Thyroid gland (tissue), 4 donors: ENCODE measurements around the gene WNK1. TPM values are rescaled to one million over a fixed set of nuclear protein-coding genes. Genes with fewer than 3 reads are reported as not detected.

Experiments
- DNase-seq, 2 donors: peaks; one replicate each; pipeline ENCODE4 v3.0.0-alpha.2; 2019
- H3K27ac ChIP-seq, 3 donors: fragments of 200-600 bp; sonication (generic); 1 replicate in 2 of 3; 2 replicates in 1 of 3; pipeline ENCODE4 v1.5.1; 2016 to 2019; ENCODE audit warnings: mild to moderate bottlenecking in 1 of 3, moderate library complexity in 1 of 3
- H3K27me3 ChIP-seq: fragments of 200-600 bp; sonication (generic); one replicate; pipeline ENCODE4 v1.5.1; 2019
- H3K36me3 ChIP-seq, 2 donors: fragments of 200-600 bp; sonication (generic); one replicate each; pipeline ENCODE4 v1.5.1; 2016 to 2019
- H3K4me1 ChIP-seq, 2 donors: fragments of 200-600 bp; sonication (generic); one replicate each; pipeline ENCODE4 v1.5.1; 2017 to 2019
- H3K4me3 ChIP-seq, 3 donors: fragments of 200-600 bp; sonication (generic); replicated peaks in 1 of 3; 1 replicate in 2 of 3; 2 replicates in 1 of 3; pipeline ENCODE4 v1.5.1; 2016; ENCODE audit warnings: mild to moderate bottlenecking in 1 of 3
- H3K9me3 ChIP-seq: fragments of 200-600 bp; sonication (generic); one replicate; pipeline ENCODE4 v1.5.1; 2017
- CTCF ChIP-seq, 6 experiments: fragments of 200-600 bp in 3 of 6; fragments of 450-650 bp in 3 of 6; sonication (generic) in 3 of 6; IDR thresholded peaks; one replicate each; pipeline ENCODE4 v1.5.1; 2016 to 2019; ENCODE audit warnings: antibody characterized with exemption in 6 of 6, mild to moderate bottlenecking in 2 of 6, inconsistent platforms in 1 of 6, moderate library complexity in 1 of 6
- POLR2A ChIP-seq, 2 donors: fragments of 450-650 bp; IDR thresholded peaks; one replicate each; pipeline ENCODE4 v1.6.1; 2017; ENCODE audit warnings: antibody characterized with exemption in 2 of 2, mild to moderate bottlenecking in 2 of 2, moderate library complexity in 1 of 2
- WGBS, 2 donors: methylation state at CpG; one replicate each; pipeline ENCODE4 v1.1.5; 2017; 5-methylcytosine and 5-hydroxymethylcytosine counted together
- intact Hi-C: fragments of 100-400 bp; cut with DNase I; formaldehyde crosslinking; loops from one replicate; pipeline ENCODE4 v1.15.1; 2023
- total RNA-seq, 4 donors: library from RNA; depleted of rRNA; stranded (reverse); fragments of >200 nt; gene quantifications; one replicate each; pipeline ENCODE4 v1.2.3, GENCODE V29; 2016

WNK1 gene
- total RNA-seq, 4 donors from 2014 or later: 90.0 to 211 (median 109) TPM

GRCh38 chr12:729221-729620 is 23.2 kb upstream of the WNK1 start:
- Histone ChIP-seq H3K9me3 (no peaks in the 10 kb centered on the region), H3K36me3 (no peaks in the 10 kb centered on the region), H3K4me1 (no peaks in the 10 kb centered on the region), H3K4me3 (no peak overlapping the region), H3K27ac (no peak overlapping the region), H3K27me3 (no peaks in the 10 kb centered on the region)
- DNase-seq: no peak
- TF ChIP-seq CTCF (IDR thresholded peaks at IDR 0.05) (no peak), POLR2A (IDR thresholded peaks at IDR 0.05) (no peak)
- intact Hi-C loops: no loop called here

GRCh38 chr12:730550-730949 is 21.8 kb upstream of the WNK1 start:
- Histone ChIP-seq H3K36me3 (no peaks in the 10 kb centered on the region), H3K27me3 (no peaks in the 10 kb centered on the region), H3K4me3 (no peak overlapping the region), H3K9me3 (no peaks in the 10 kb centered on the region), H3K27ac (no peak overlapping the region), H3K4me1 (no peaks in the 10 kb centered on the region)
- no peak for TF ChIP-seq CTCF (IDR thresholded peaks at IDR 0.05)
- TF ChIP-seq POLR2A (IDR thresholded peaks at IDR 0.05): no peak
- DNase-seq: no peak
- intact Hi-C loops: no loop called here
- WGBS, 2 donors: 93 to 94% methylated on average over 9 of the region's 9 CpGs

GRCh38 chr12:737122-737739 is 15.1 kb upstream of the WNK1 start:
- no peaks in the 10 kb centered on the region for H3K4me1 ChIP-seq
- H3K36me3 ChIP-seq: no peaks in the 10 kb centered on the region
- no peak for TF ChIP-seq CTCF (IDR thresholded peaks at IDR 0.05)
- TF ChIP-seq POLR2A (IDR thresholded peaks at IDR 0.05): no peak
- no peak overlapping the region for H3K27ac ChIP-seq
- H3K9me3 ChIP-seq: no peaks in the 10 kb centered on the region
- no peaks in the 10 kb centered on the region for H3K27me3 ChIP-seq
- WGBS, 2 donors: 72 to 82% methylated on average over 10 of the region's 10 CpGs
- intact Hi-C loops: no loop called here
- DNase-seq: no peak
- no peak overlapping the region for H3K4me3 ChIP-seq

- DNase-seq: no peak
- no peak overlapping the region for H3K4me3 ChIP-seq
- H3K27ac ChIP-seq: peak overlapping the region in 1 of 3 donors; percentile 36
- intact Hi-C loops: no loop called here
- WGBS, 2 donors: 75 to 84% methylated on average over 2 of the region's 2 CpGs
- no peaks in the 10 kb centered on the region for H3K36me3 ChIP-seq
- no peaks in the 10 kb centered on the region for H3K27me3 ChIP-seq
- no peaks in the 10 kb centered on the region for H3K4me1 ChIP-seq
- H3K9me3 ChIP-seq: no peaks in the 10 kb centered on the region
- TF ChIP-seq POLR2A (IDR thresholded peaks at IDR 0.05): no peak
- TF ChIP-seq CTCF (IDR thresholded peaks at IDR 0.05): no peak
Observed at GRCh38 chr12:738712-739111, 13.7 kb upstream of the WNK1 start.

GRCh38 chr12:739349-739748 is 13.0 kb upstream of the WNK1 start:
- Histone ChIP-seq H3K9me3 (no peaks in the 10 kb centered on the region), H3K4me1 (no peaks in the 10 kb centered on the region), H3K4me3 (no peak overlapping the region), H3K27ac (peak overlapping the region in 1 of 3 donors; percentile 36), H3K27me3 (no peaks in the 10 kb centered on the region), H3K36me3 (no peaks in the 10 kb centered on the region)
- DNase-seq: no peak
- intact Hi-C loops: no loop called here
- WGBS, 2 donors: 95% methylated on average over 9 of the region's 9 CpGs
- TF ChIP-seq CTCF (IDR thresholded peaks at IDR 0.05) (no peak), POLR2A (IDR thresholded peaks at IDR 0.05) (no peak)
